ENCODE results near the gene ARL13A. TPM values are rescaled to one million over a fixed set of nuclear protein-coding genes. Genes with fewer than 3 reads are reported as not detected.

Gene ARL13A
- total and polyA plus RNA-seq, 7 donors, result not detected

Other genes starting within 250 kb of the ARL13A start
- 1 to 10 TPM; 1.6 to 2.2 (median 2.0) TPM for gene SYTL4, start 237.6 kb upstream of the ARL13A start, total RNA-seq
- 1 to 10 TPM; 1.3 to 1.6 (median 1.4) TPM for gene SYTL4, start 237.6 kb upstream of the ARL13A start, polyA plus RNA-seq
- gene CSTF2, start 149.3 kb upstream of the ARL13A start, total RNA-seq, result 1 to 10 TPM; 3.3 to 6.8 (median 4.8) TPM
- 10 to 100 TPM in 2 of 3 donors, 1 to 10 TPM in 1; 4.5 to 14.0 (median 10.6) TPM for gene CSTF2, start 149.3 kb upstream of the ARL13A start, polyA plus RNA-seq
- not detected for gene NOX1, start 95.3 kb upstream of the ARL13A start, total RNA-seq
- gene NOX1, start 95.3 kb upstream of the ARL13A start, polyA plus RNA-seq, result not detected
- under 1 TPM in 3 of 4 donors, not detected in 1; 0.08 to 0.28 (median 0.09) TPM for gene XKRX, start 40.8 kb upstream of the ARL13A start, total RNA-seq
- under 1 TPM in 2 of 3 donors, not detected in 1; 0.05 to 0.26 TPM for gene XKRX, start 40.8 kb upstream of the ARL13A start, polyA plus RNA-seq
- 10 to 100 TPM; 10.5 to 19.5 (median 13.3) TPM for gene TRMT2B, start 82.4 kb downstream of the ARL13A start, total RNA-seq
- 10 to 100 TPM in 1 of 3 donors, 1 to 10 TPM in 2; 7.2 to 27.0 (median 9.1) TPM for gene TRMT2B, start 82.4 kb downstream of the ARL13A start, polyA plus RNA-seq
- gene TMEM35A, start 109.2 kb downstream of the ARL13A start, total RNA-seq, result under 1 TPM in 3 of 4 donors, not detected in 1; 0.16 to 0.28 (median 0.17) TPM
- gene TMEM35A, start 109.2 kb downstream of the ARL13A start, polyA plus RNA-seq, result under 1 TPM; 0.08 to 0.25 (median 0.12) TPM
- under 1 TPM; 0.10 to 0.34 (median 0.25) TPM for gene CENPI, start 128.5 kb downstream of the ARL13A start, total RNA-seq
- gene CENPI, start 128.5 kb downstream of the ARL13A start, polyA plus RNA-seq, result under 1 TPM in 2 of 3 donors, not detected in 1; 0.35 to 0.39 TPM

All from psoas muscle (tissue), 7 donors.